Right atrium auricular region (tissue), 2 donors: ENCODE measurements around the gene HOXD1. TPM values are rescaled to one million over a fixed set of nuclear protein-coding genes. Genes with fewer than 3 reads are reported as not detected.

Experiments
- DNase-seq: peaks from one replicate; pipeline ENCODE4 v3.0.0-alpha.2; 2019; ENCODE audit warnings: low spot score
- H3K27ac ChIP-seq, 2 donors: fragments of 200-600 bp; sonication (generic); 1 replicate in 1 of 2; 2 replicates in 1 of 2; pipeline ENCODE4 v1.5.1; 2016 to 2019
- H3K27me3 ChIP-seq, 2 donors: fragments of 200-600 bp; sonication (generic); one replicate each; pipeline versions ENCODE4 v1.5.1 to v1.6.0; 2017 to 2019
- H3K36me3 ChIP-seq: fragments of 200-600 bp; sonication (generic); one replicate; pipeline ENCODE4 v1.5.1; 2016
- H3K4me1 ChIP-seq, 2 donors: fragments of 200-600 bp; sonication (generic); one replicate each; pipeline versions ENCODE4 v1.5.1 to v1.6.0; 2017 to 2019
- H3K4me3 ChIP-seq, 2 donors: fragments of 200-600 bp; sonication (generic); 1 replicate in 1 of 2; 2 replicates in 1 of 2; pipeline ENCODE4 v1.5.1; 2017 to 2019; ENCODE audit warnings: mild to moderate bottlenecking in 1 of 2, moderate library complexity in 1 of 2
- H3K9me3 ChIP-seq, 2 donors: fragments of 200-600 bp; sonication (generic); one replicate each; pipeline ENCODE4 v1.5.1; 2019
- CTCF ChIP-seq, 2 donors: fragments of 200-600 bp; sonication (generic); IDR thresholded peaks; one replicate each; pipeline ENCODE4 v1.5.1; 2019; ENCODE audit warnings: antibody characterized with exemption in 2 of 2
- total RNA-seq, 2 donors: library from RNA; depleted of rRNA; stranded (reverse); fragments of >200 nt; gene quantifications; one replicate each; pipeline ENCODE4 v1.1.0, GENCODE V29; 2016

Gene HOXD1
- total RNA-seq, 2 donors from 2014 or later: not detected

- DNase-seq: no peak
- H3K27me3 ChIP-seq: peaks cover 48 to 65% of the 10 kb centered on the region in 2 donors
- H3K9me3 ChIP-seq: no peaks in the 10 kb centered on the region
- H3K27ac ChIP-seq: no peak within 1 kb of the TSS
- TF ChIP-seq CTCF (IDR thresholded peaks at IDR 0.05): no peak
- no peaks in the 10 kb centered on the region for H3K36me3 ChIP-seq
- H3K4me1 ChIP-seq: peaks cover 0 to 47% of the 10 kb centered on the region in 2 donors
- peak within 1 kb of the TSS in 1 of 2 donors; percentile 7 for H3K4me3 ChIP-seq
Observed at GRCh38 chr2:176156807-176157498, 31.5 kb upstream of the HOXD1 start, which contains the start of gene HOXD3. Gene HOXD3, plus strand, starts transcription at chr2:176157307. Its CDS starts 11,808 bp downstream, at chr2:176169115.

- no peak for TF ChIP-seq CTCF (IDR thresholded peaks at IDR 0.05)
- H3K4me1 ChIP-seq: peaks cover 0 to 47% of the 10 kb centered on the region in 2 donors
- H3K4me3 ChIP-seq: peak overlapping the region in 1 of 2 donors; percentile 7
- no peaks in the 10 kb centered on the region for H3K9me3 ChIP-seq
- H3K27me3 ChIP-seq: peaks cover 51 to 67% of the 10 kb centered on the region in 2 donors
- no peak for DNase-seq
- no peaks in the 10 kb centered on the region for H3K36me3 ChIP-seq
- no peak overlapping the region for H3K27ac ChIP-seq
Observed at GRCh38 chr2:176157499-176158185, 30.8 kb upstream of the HOXD1 start.

GRCh38 chr2:176158186-176158591 lies 30.3 kb upstream of the HOXD1 start:
- H3K4me3 ChIP-seq: no peak overlapping the region
- TF ChIP-seq CTCF (IDR thresholded peaks at IDR 0.05): no peak
- H3K27me3 ChIP-seq: peaks cover 56 to 72% of the 10 kb centered on the region in 2 donors
- no peaks in the 10 kb centered on the region for H3K9me3 ChIP-seq
- no peak for DNase-seq
- no peak overlapping the region for H3K27ac ChIP-seq
- peaks cover 0 to 47% of the 10 kb centered on the region in 2 donors for H3K4me1 ChIP-seq
- no peaks in the 10 kb centered on the region for H3K36me3 ChIP-seq

- no peaks in the 10 kb centered on the region for H3K36me3 ChIP-seq
- H3K27me3 ChIP-seq: peaks cover 60 to 80% of the 10 kb centered on the region in 2 donors
- DNase-seq: no peak
- H3K4me3 ChIP-seq: no peak overlapping the region
- H3K27ac ChIP-seq: no peak overlapping the region
- peaks cover 0 to 47% of the 10 kb centered on the region in 2 donors for H3K4me1 ChIP-seq
- TF ChIP-seq CTCF (IDR thresholded peaks at IDR 0.05): no peak
- H3K9me3 ChIP-seq: no peaks in the 10 kb centered on the region
Observed at GRCh38 chr2:176158855-176159662, 29.4 kb upstream of the HOXD1 start.

- Histone ChIP-seq H3K27me3 (peaks cover 63 to 87% of the 10 kb centered on the region in 2 donors), H3K27ac (no peak overlapping the region), H3K4me1 (peaks cover 0 to 48% of the 10 kb centered on the region in 2 donors), H3K4me3 (peak overlapping the region in 1 of 2 donors; percentile 28), H3K9me3 (no peaks in the 10 kb centered on the region), H3K36me3 (no peaks in the 10 kb centered on the region)
- no peak for TF ChIP-seq CTCF (IDR thresholded peaks at IDR 0.05)
- no peak for DNase-seq
Observed at GRCh38 chr2:176159663-176160250, 28.7 kb upstream of the HOXD1 start.
